IMR-90 (cell line): Measurements from ENCODE around the gene PARP3. TPM values are rescaled to one million over a fixed set of nuclear protein-coding genes. Genes with fewer than 3 reads are reported as not detected.

ENCODE experiments used
- ATAC-seq: fragments of 200-7000 bp; cut with Tn5 transposase; 2 replicates; pipeline ENCODE4 v1.9.1; 2020; ENCODE audit warnings: low read depth, mild to moderate bottlenecking, moderate library complexity
- BruUV-seq: library from RNA; stranded (reverse); fragments of 400-500 nt; replicated peaks from 2 replicates; lab custom pipeline; 2021; lab: Mats Ljungman, UMichigan
- CTCF ChIA-PET: fragments of 300-600 bp; formaldehyde crosslinking; extraction: SDS; loops from one replicate; lab custom pipeline; 2021; ENCODE audit warnings: antibody characterized with exemption; lab: Yijun Ruan, JAX
- POLR2A ChIA-PET: fragments of 300-600 bp; sonication (Branson Sonifier 250); formaldehyde crosslinking; loops from one replicate; lab custom pipeline; 2022; ENCODE audit warnings: antibody characterized with exemption; ENCODE audit not compliant: unreplicated experiment; lab: Charles Lee
- DNase-seq: peaks from one replicate; pipeline ENCODE4 v3.0.0; 2013
- H2AFZ ChIP-seq: replicated peaks from 2 replicates; pipeline ENCODE3; 2013; ENCODE audit warnings: low read length, mild to moderate bottlenecking; ENCODE audit not compliant: poor library complexity
- H2AK5ac ChIP-seq: 2 replicates; pipeline ENCODE4 v1.6.1; 2013; ENCODE audit warnings: low read depth, low read length, inconsistent platforms
- H2AK9ac ChIP-seq: replicated peaks from 2 replicates; pipeline ENCODE3; 2013; ENCODE audit warnings: mild to moderate bottlenecking, low read depth, low read length, moderate library complexity; ENCODE audit not compliant: poor library complexity
- H2BK120ac ChIP-seq: 2 replicates; pipeline ENCODE4 v1.6.1; 2013; ENCODE audit warnings: low read depth, low read length, inconsistent platforms
- H2BK15ac ChIP-seq: 3 replicates; pipeline ENCODE4 v1.6.1; 2013; ENCODE audit warnings: low read depth, low read length, inconsistent platforms
- H2BK20ac ChIP-seq: 2 replicates; pipeline ENCODE4 v1.6.1; 2013; ENCODE audit warnings: low read depth, mild to moderate bottlenecking, inconsistent platforms, low read length, moderate library complexity
- H2BK5ac ChIP-seq: 2 replicates; pipeline ENCODE4 v1.6.1; 2013; ENCODE audit warnings: mild to moderate bottlenecking, low read depth, low read length, inconsistent platforms; ENCODE audit not compliant: poor library complexity, severe bottlenecking
- H3K14ac ChIP-seq: replicated peaks from 2 replicates; pipeline ENCODE4 v1.6.1; 2013; ENCODE audit warnings: low read depth, low read length, inconsistent platforms
- H3K18ac ChIP-seq: 2 replicates; pipeline ENCODE4 v1.6.1; 2013; ENCODE audit warnings: low read depth, low read length, control low read depth
- H3K23ac ChIP-seq: 2 replicates; pipeline ENCODE4 v1.6.1; 2013; ENCODE audit warnings: low read depth, low read length, inconsistent platforms
- H3K27ac ChIP-seq: 2 replicates; pipeline ENCODE4 v1.5.1; 2013; ENCODE audit warnings: mild to moderate bottlenecking, control low read depth, low read length; ENCODE audit not compliant: insufficient read depth
- H3K27me3 ChIP-seq: 2 replicates; pipeline ENCODE4 v1.6.1; 2013; ENCODE audit warnings: low read length; ENCODE audit not compliant: control insufficient read depth, insufficient read depth
- H3K36me3 ChIP-seq: 2 replicates; pipeline ENCODE4 v1.6.1; 2013; ENCODE audit warnings: low read length, mixed read lengths; ENCODE audit not compliant: control insufficient read depth, insufficient read depth
- H3K4ac ChIP-seq: 2 replicates; pipeline ENCODE4 v1.6.1; 2013; ENCODE audit warnings: low read depth, low read length, inconsistent platforms
- H3K4me1 ChIP-seq: 2 replicates; pipeline ENCODE4 v1.6.1; 2013; ENCODE audit warnings: low read length, mixed read lengths; ENCODE audit not compliant: control insufficient read depth, insufficient read depth
- H3K4me2 ChIP-seq: 2 replicates; pipeline ENCODE4 v1.6.1; 2013; ENCODE audit warnings: low read depth, mild to moderate bottlenecking, control low read depth, low read length, moderate library complexity
- H3K4me3 ChIP-seq: 2 replicates; pipeline ENCODE4 v1.5.1; 2013; ENCODE audit warnings: low read depth, mild to moderate bottlenecking, control low read depth, low read length, moderate library complexity; ENCODE audit not compliant: insufficient read depth
- H3K56ac ChIP-seq: 2 replicates; pipeline ENCODE4 v1.6.1; 2013; ENCODE audit warnings: low read length, inconsistent platforms; ENCODE audit not compliant: insufficient read depth; ENCODE audit errors: extremely low read depth
- H3K79me1 ChIP-seq, 2 experiments: 2 replicates each; pipeline ENCODE4 v1.6.1; 2013; ENCODE audit warnings: low read length in 2 of 2, inconsistent platforms in 1 of 2, low read depth in 1 of 2
- H3K9ac ChIP-seq: 2 replicates; pipeline ENCODE4 v1.6.1; 2013; ENCODE audit warnings: low read depth, low read length, control low read depth
- H3K9me1 ChIP-seq: 2 replicates; pipeline ENCODE4 v1.6.1; 2013; ENCODE audit warnings: low read length, inconsistent platforms; ENCODE audit not compliant: insufficient read depth
- H3K9me3 ChIP-seq: 2 replicates; pipeline ENCODE4 v1.6.1; 2013; ENCODE audit warnings: low read length; ENCODE audit not compliant: control insufficient read depth, insufficient read depth
- H4K20me1 ChIP-seq: 2 replicates; pipeline ENCODE4 v1.6.1; 2013; ENCODE audit warnings: low read length, inconsistent platforms; ENCODE audit not compliant: insufficient read depth
- H4K5ac ChIP-seq: 2 replicates; pipeline ENCODE4 v1.6.1; 2013; ENCODE audit warnings: mild to moderate bottlenecking, low read depth, low read length, control low read depth
- H4K8ac ChIP-seq, 2 experiments: 2 replicates each; pipeline ENCODE4 v1.6.1; 2013; ENCODE audit warnings: low read depth in 2 of 2, low read length in 2 of 2, control low read depth in 1 of 2, inconsistent platforms in 1 of 2
- H4K91ac ChIP-seq: 2 replicates; pipeline ENCODE4 v1.6.1; 2013; ENCODE audit warnings: low read depth, low read length, inconsistent platforms; ENCODE audit not compliant: insufficient read depth
- BHLHE40 ChIP-seq: fragments of 150-350 bp; IDR thresholded peaks from 2 replicates; pipeline ENCODE4 v1.6.1; 2016; ENCODE audit warnings: mild to moderate bottlenecking, low read depth, low read length
- CEBPB ChIP-seq: IDR thresholded peaks from 2 replicates; pipeline ENCODE4 v1.6.1; 2012; ENCODE audit warnings: low read depth, low read length, improper control_type of control experiment
- CHD1 ChIP-seq: IDR thresholded peaks from 2 replicates; pipeline ENCODE4 v1.6.1; 2012; ENCODE audit warnings: low read depth, low read length, improper control_type of control experiment
- CTCF ChIP-seq: conservative IDR thresholded peaks from 2 replicates; pipeline ENCODE4 v1.5.1; 2012; ENCODE audit warnings: mild to moderate bottlenecking, low read depth, low read length, improper control_type of control experiment
- ELK1 ChIP-seq: fragments of 150-350 bp; IDR thresholded peaks from 2 replicates; pipeline ENCODE4 v1.6.1; 2016; ENCODE audit warnings: low read depth, mild to moderate bottlenecking, low read length, moderate library complexity, borderline replicate concordance
- FOS ChIP-seq: fragments of 150-350 bp; IDR thresholded peaks from 2 replicates; pipeline ENCODE4 v1.6.1; 2016; ENCODE audit warnings: low read depth, low read length
- MAFK ChIP-seq: IDR thresholded peaks from 2 replicates; pipeline ENCODE4 v1.6.1; 2012; ENCODE audit warnings: low read depth, low read length, improper control_type of control experiment
- MAZ ChIP-seq: IDR thresholded peaks from 2 replicates; pipeline ENCODE4 v1.6.1; 2012; ENCODE audit warnings: low read depth, mild to moderate bottlenecking, low read length, improper control_type of control experiment, moderate library complexity, borderline replicate concordance
- MXI1 ChIP-seq: IDR thresholded peaks from 2 replicates; pipeline ENCODE4 v1.6.1; 2012; ENCODE audit warnings: low read depth, mild to moderate bottlenecking, low read length, moderate library complexity, borderline replicate concordance
- NFE2L2 ChIP-seq: fragments of 150-350 bp; IDR thresholded peaks from 2 replicates; pipeline ENCODE4 v1.6.1; 2016; ENCODE audit warnings: low read depth, mild to moderate bottlenecking, low read length
- POLR2A ChIP-seq: IDR thresholded peaks from 2 replicates; pipeline ENCODE4 v1.6.1; 2012; ENCODE audit warnings: mild to moderate bottlenecking, low read depth, low read length
- RAD21 ChIP-seq: IDR thresholded peaks from 2 replicates; pipeline ENCODE4 v1.6.1; 2012; ENCODE audit warnings: low read length, improper control_type of control experiment
- RCOR1 ChIP-seq: IDR thresholded peaks from 2 replicates; pipeline ENCODE4 v1.6.1; 2012; ENCODE audit warnings: mild to moderate bottlenecking, low read length, improper control_type of control experiment; ENCODE audit not compliant: insufficient replicate concordance
- RFX5 ChIP-seq: IDR thresholded peaks from 2 replicates; pipeline ENCODE4 v1.8.0; 2012; ENCODE audit warnings: low read depth, mild to moderate bottlenecking, low read length, moderate library complexity
- SMC3 ChIP-seq: fragments of 150-350 bp; IDR thresholded peaks from 2 replicates; pipeline ENCODE4 v1.6.1; 2016; ENCODE audit warnings: low read depth, mild to moderate bottlenecking, antibody characterized with exemption, low read length, moderate library complexity
- USF2 ChIP-seq: fragments of 150-350 bp; IDR thresholded peaks from 2 replicates; pipeline ENCODE4 v1.6.1; 2017; ENCODE audit warnings: mild to moderate bottlenecking, antibody characterized with exemption, low read length, low read depth
- whole genome bisulfite sequencing, 2 experiments: methylation state at CpG; one replicate each; pipeline versions ENCODE4 v1.1.5 to v1.1.7; 2013; ENCODE audit warnings: missing lambda C conversion rate in 2 of 2; ENCODE audit not compliant: insufficient read length in 1 of 2; ENCODE audit errors: extremely low coverage in 2 of 2; 5-methylcytosine and 5-hydroxymethylcytosine counted together
- dilution Hi-C: fragments of 300-500 bp; cut with HindIII; formaldehyde crosslinking; loops from one replicate; pipeline ENCODE4 v1.14.3; 2018; ENCODE audit warnings: low sequenced_read_pairs; ENCODE audit not compliant: unreplicated experiment
- in situ Hi-C: fragments of 300-500 bp; cut with MboI; formaldehyde crosslinking; loops from 3 replicates; pipeline ENCODE4 v1.14.3; 2019; ENCODE audit warnings: low sequenced_read_pairs, inconsistent platforms, mixed read lengths
- intact Hi-C: fragments of 100-400 bp; cut with micrococcal nuclease; formaldehyde crosslinking; loops from 2 replicates; pipeline ENCODE4 v1.10.0; 2022
- polyA plus RNA-seq, 3 experiments: library from polyadenylated mRNA; depleted of rRNA; stranded (reverse); fragments of >200 nt; gene quantifications; 2 replicates each; pipeline ENCODE4 v1.2.3, GENCODE V29; 2012; ENCODE audit warnings: low replicate concordance in 1 of 3
- total RNA-seq: library from RNA; depleted of rRNA; stranded (reverse); fragments of >200 nt; gene quantifications from 2 replicates; pipeline ENCODE4 v1.2.3, GENCODE V29; 2012

Gene PARP3
- total and polyA plus RNA-seq, 2 of the 4 experiments (the other 2 are of a cell fraction): 16.3 to 22.0 TPM

GRCh38 chr3:51977446-51978142, 35.4 kb downstream of the PARP3 start:
- Histone ChIP-seq H2BK5ac (no peak overlapping the region), H3K4me1 (peaks cover 17% of the 10 kb centered on the region), H3K9me1 (peaks cover 12% of the 10 kb centered on the region), H4K8ac (no peak overlapping the region), H3K56ac (no peak overlapping the region), H3K27me3 (no peaks in the 10 kb centered on the region), H3K9ac (no peak overlapping the region), H4K5ac (no peak overlapping the region), H4K20me1 (peaks cover 6% of the 10 kb centered on the region), H3K4me2 (no peak overlapping the region), H2BK15ac (no peak overlapping the region), H3K23ac (no peak overlapping the region), H3K18ac (no peak overlapping the region), H3K9me3 (no peaks in the 10 kb centered on the region), H3K14ac (no peak overlapping the region), H2AFZ (no peak overlapping the region), H2BK20ac (no peak overlapping the region), H2AK5ac (no peak overlapping the region), H3K4me3 (no peak overlapping the region), H2BK120ac (no peak overlapping the region), H3K36me3 (no peaks in the 10 kb centered on the region), H4K91ac (no peak overlapping the region), H3K27ac (no peak overlapping the region), H3K4ac (no peak overlapping the region), H3K79me1 (peaks cover 10 to 44% of the 10 kb centered on the region in 2 experiments; a peak in 3 of 4 replicates), H2AK9ac (no peak overlapping the region)
- no peak for DNase-seq
- dilution Hi-C loops (no loop called here), intact Hi-C loops (no loop called here), in situ Hi-C loops (no loop called here)
- ATAC-seq: no peak
- WGBS, 2 experiments: no CpG with 5 or more reads among the region's 9 CpGs
- TF ChIP-seq CTCF (no peak), USF2 (no peak), RFX5 (no peak), ELK1 (no peak), NFE2L2 (no peak), POLR2A (no peak), FOS (no peak), MAFK (no peak), RCOR1 (no peak), CEBPB (no peak), RAD21 (no peak), MXI1 (no peak), BHLHE40 (no peak), SMC3 (no peak), CHD1 (no peak), MAZ (no peak)
- ChIA-PET POLR2A (no interaction called here), CTCF (no interaction called here)
- BruUV-seq: no TSS peak
